K562 (cell line): ENCODE results near the gene P3H1. TPM values are rescaled to one million over a fixed set of nuclear protein-coding genes. Genes with fewer than 3 reads are reported as not detected.

Experiments used
- ATAC-seq: fragments of 200-7000 bp; cut with Tn5 transposase; 3 replicates; pipeline ENCODE4 v1.9.1; 2020; ENCODE audit warnings: moderate library complexity
- BruUV-seq: library from RNA; stranded (reverse); fragments of 400-500 nt; replicated peaks from 2 replicates; lab custom pipeline; 2021; lab: Mats Ljungman, UMichigan
- CTCF ChIA-PET: fragments of 300-600 bp; formaldehyde crosslinking; extraction: SDS; loops from one replicate; lab custom pipeline; 2021; ENCODE audit warnings: low intra/inter-chr PET ratio; lab: Yijun Ruan, JAX
- POLR2A ChIA-PET: fragments of 300-600, 350-650 bp; sonication (Branson Sonifier 250); formaldehyde crosslinking; extraction: SDS; loops from one replicate; lab custom pipeline; 2021; ENCODE audit warnings: antibody characterized with exemption, inconsistent platforms; lab: Yijun Ruan, JAX
- DNase-seq, 4 experiments: peaks; one replicate each; pipeline versions ENCODE4 v3.0.0 to v3.0.0-alpha.2; 2011 to 2018; ENCODE audit warnings: low spot score in 3 of 4, mixed read lengths in 3 of 4; ENCODE audit errors: extremely low read depth in 1 of 4
- FAIRE-seq: peaks from 2 replicates; lab custom pipeline; 2011; peaks lifted over from hg19 to GRCh38; lab: Jason Lieb, UNC
- H2AFZ ChIP-seq: 2 replicates; pipeline ENCODE4 v1.6.0; 2011; ENCODE audit warnings: low read depth, low read length, control low read depth, inconsistent platforms
- H3K27ac ChIP-seq: fragments of 200-600 bp; 3 replicates; pipeline ENCODE4 v1.8.0; 2011; ENCODE audit warnings: low read depth, mild to moderate bottlenecking, control low read depth, inconsistent platforms, low read length, moderate library complexity, mixed read lengths; ENCODE audit errors: extremely low read depth
- H3K27me3 ChIP-seq, 2 experiments: fragments of 300-600 bp in 1 of 2; 2 replicates in 1 of 2; 3 replicates in 1 of 2; pipeline versions ENCODE4 v1.6.0 to v1.8.0; 2011; ENCODE audit warnings: inconsistent platforms in 2 of 2, low read length in 2 of 2, mild to moderate bottlenecking in 1 of 2, mixed read lengths in 1 of 2, moderate library complexity in 1 of 2; ENCODE audit not compliant: control insufficient read depth in 2 of 2, insufficient read depth in 2 of 2
- H3K36me3 ChIP-seq: fragments of 300-600 bp; 3 replicates; pipeline ENCODE4 v1.8.0; 2011; ENCODE audit warnings: mild to moderate bottlenecking, low read length, inconsistent platforms; ENCODE audit not compliant: control insufficient read depth, insufficient read depth
- H3K4me1 ChIP-seq, 2 experiments: fragments of 200-600 bp in 1 of 2; replicated peaks in 1 of 2; 2 replicates in 1 of 2; 3 replicates in 1 of 2; pipeline versions ENCODE4 v1.5.1 to v1.8.0; 2011; ENCODE audit warnings: inconsistent platforms in 2 of 2, low read length in 2 of 2, mild to moderate bottlenecking in 1 of 2, mixed read lengths in 1 of 2, moderate library complexity in 1 of 2; ENCODE audit not compliant: control insufficient read depth in 2 of 2, insufficient read depth in 2 of 2
- H3K4me2 ChIP-seq: 2 replicates; pipeline ENCODE4 v1.6.1; 2011; ENCODE audit warnings: low read length, control low read depth, inconsistent platforms, mixed read lengths; ENCODE audit not compliant: insufficient read depth
- H3K4me3 ChIP-seq: fragments of 200-600 bp; sonication (generic), shearing (Covaris generic); 2 replicates; pipeline ENCODE4 v1.5.1; 2016; ENCODE audit warnings: control low read depth, inconsistent platforms
- H3K79me2 ChIP-seq: fragments of 200-600 bp; 3 replicates; pipeline ENCODE4 v1.8.0; 2011; ENCODE audit warnings: low read length, inconsistent platforms; ENCODE audit not compliant: control insufficient read depth, insufficient read depth
- H3K9ac ChIP-seq, 2 experiments: 2 replicates each; pipeline versions ENCODE4 v1.6.0 to v1.6.1; 2011; ENCODE audit warnings: low read depth in 2 of 2, low read length in 2 of 2, control low read depth in 1 of 2, inconsistent platforms in 1 of 2, mild to moderate bottlenecking in 1 of 2, mixed read lengths in 1 of 2; ENCODE audit not compliant: insufficient read depth in 1 of 2
- H3K9me1 ChIP-seq: one replicate; pipeline ENCODE4 v1.6.0; 2011; ENCODE audit warnings: inconsistent platforms, mild to moderate bottlenecking, low read length, moderate library complexity; ENCODE audit not compliant: control insufficient read depth, insufficient read depth
- H3K9me3 ChIP-seq: replicated peaks from 2 replicates; pipeline ENCODE4 v1.5.1; 2011; ENCODE audit warnings: low read depth, low read length, inconsistent platforms; ENCODE audit not compliant: control insufficient read depth, insufficient read depth
- H4K20me1 ChIP-seq: replicated peaks from 2 replicates; pipeline ENCODE4 v1.6.1; 2011; ENCODE audit warnings: low read length, inconsistent platforms, mixed read lengths; ENCODE audit not compliant: control insufficient read depth, insufficient read depth
- CREBBP ChIP-seq: IDR thresholded peaks from one replicate; pipeline ENCODE4 v1.6.1; 2012; ENCODE audit warnings: low read depth, mild to moderate bottlenecking, control low read depth, inconsistent platforms, low read length
- HLTF ChIP-seq: fragments of 450-650 bp; IDR thresholded peaks from 2 replicates; pipeline ENCODE4 v1.6.1; 2016
- KLF16 ChIP-seq: IDR thresholded peaks from 2 replicates; pipeline ENCODE4 v1.6.1; 2016; ENCODE audit warnings: antibody characterized with exemption
- MTF1 ChIP-seq: fragments of 250-450 bp; sonication (Bioruptor Pico); IDR thresholded peaks from 2 replicates; pipeline ENCODE4 v1.9.0; 2021; ENCODE audit warnings: moderate library complexity, mild to moderate bottlenecking, inconsistent platforms, borderline replicate concordance
- NUFIP1 ChIP-seq: fragments of 450-650 bp; IDR thresholded peaks from 2 replicates; pipeline ENCODE4 v1.6.1; 2018; ENCODE audit not compliant: partially characterized antibody
- RBM14 ChIP-seq: fragments of 200-400 bp; formaldehyde crosslinking; IDR thresholded peaks from 2 replicates; pipeline ENCODE4 v1.6.1; 2018; ENCODE audit warnings: low read depth, mild to moderate bottlenecking, low read length, moderate library complexity, borderline replicate concordance; ENCODE audit not compliant: insufficient read depth
- SMC3 ChIP-seq: conservative IDR thresholded peaks from 2 replicates; pipeline ENCODE4 v1.6.1; 2011; ENCODE audit warnings: low read depth, low read length, improper control_type of control experiment; ENCODE audit not compliant: insufficient read depth
- SOX6 ChIP-seq: fragments of 450-650 bp; IDR thresholded peaks from 2 replicates; pipeline ENCODE4 v1.6.1; 2014; ENCODE audit warnings: mild to moderate bottlenecking
- ZMIZ1 ChIP-seq, 2 experiments: fragments of 150-350 bp in 1 of 2; IDR thresholded peaks; 2 replicates each; pipeline ENCODE4 v1.6.1; 2012 to 2016; ENCODE audit warnings: low read depth in 2 of 2, low read length in 2 of 2, mild to moderate bottlenecking in 1 of 2, moderate library complexity in 1 of 2
- ZNF197 ChIP-seq: fragments of 200-800 bp; sonication (Bioruptor generic); IDR thresholded peaks from 2 replicates; pipeline ENCODE4 v1.6.1; 2016; ENCODE audit warnings: low read depth, missing genetic modification characterization, missing compliant biosample characterization
- ZNF830 ChIP-seq: fragments of 250-450 bp; sonication (Bioruptor Pico); IDR thresholded peaks from 2 replicates; pipeline ENCODE4 v1.5.0; 2021; ENCODE audit warnings: mild to moderate bottlenecking
- WGBS: fragments of 100-300 bp; shearing (Covaris generic); methylation state at CpG from one replicate; pipeline ENCODE4 v1.1.6; 2016; ENCODE audit warnings: low coverage, mixed read lengths; ENCODE audit not compliant: insufficient coverage; ENCODE audit errors: missing lambda C conversion rate; 5-methylcytosine and 5-hydroxymethylcytosine counted together
- in situ Hi-C: fragments of 300-500 bp; cut with MboI; formaldehyde crosslinking; loops from 4 replicates; pipeline ENCODE4 v1.15.0; 2018; ENCODE audit warnings: inconsistent platforms, mixed read lengths
- intact Hi-C: fragments of 100-400 bp; cut with micrococcal nuclease; formaldehyde crosslinking; loops from 2 replicates; pipeline ENCODE4 v1.14.2; 2022
- polyA plus RNA-seq, 8 experiments: library from polyadenylated mRNA; depleted of rRNA in 4 of 8; stranded (reverse) in 5 of 8; unstranded in 3 of 8; fragments of >200 nt; fragmentation: Nextera tagmentation in 2 of 8; fragmentation: Illumina TruSeq in 1 of 8; extraction: Ambion mirVana in 2 of 8; extraction: Trizol in 1 of 8; gene quantifications; 2 replicates each; pipeline versions ENCODE4 v1.2.1 to v1.2.3, GENCODE V29; 2011 to 2014; ENCODE audit warnings: inconsistent platforms in 1 of 8, missing spikeins in 1 of 8
- total RNA-seq, 7 experiments: library from RNA; depleted of rRNA in 6 of 7; stranded (reverse); fragments of >200 nt in 6 of 7; fragmentation: Illumina TruSeq in 2 of 7; extraction: Trizol in 2 of 7; gene quantifications; 2 replicates each; pipeline versions ENCODE4 v1.2.1 to v1.2.3, GENCODE V29; 2011 to 2021; ENCODE audit warnings: low replicate concordance in 1 of 7
- TF ChIP-seq, protein P1 (sequence below): sonication (generic); formaldehyde crosslinking; IDR thresholded peaks from 2 replicates; pipeline ENCODE4 v1.8.0; 2023; ENCODE audit warnings: mild to moderate bottlenecking, missing genetic modification reagents
- TF ChIP-seq, protein P2 (sequence below), 2 experiments: IDR thresholded peaks; 2 replicates each; pipeline ENCODE4 v1.6.1; 2012; ENCODE audit warnings: improper control_type of control experiment in 2 of 2, low read depth in 2 of 2, low read length in 2 of 2, borderline replicate concordance in 1 of 2

The P3H1 gene
- total and polyA plus RNA-seq, 9 of the 15 experiments (the other 6 are each of a cell fraction or from before 2014, with no cell fraction given), result 1.7 to 81.7 (median 45.7) TPM

DNA sequence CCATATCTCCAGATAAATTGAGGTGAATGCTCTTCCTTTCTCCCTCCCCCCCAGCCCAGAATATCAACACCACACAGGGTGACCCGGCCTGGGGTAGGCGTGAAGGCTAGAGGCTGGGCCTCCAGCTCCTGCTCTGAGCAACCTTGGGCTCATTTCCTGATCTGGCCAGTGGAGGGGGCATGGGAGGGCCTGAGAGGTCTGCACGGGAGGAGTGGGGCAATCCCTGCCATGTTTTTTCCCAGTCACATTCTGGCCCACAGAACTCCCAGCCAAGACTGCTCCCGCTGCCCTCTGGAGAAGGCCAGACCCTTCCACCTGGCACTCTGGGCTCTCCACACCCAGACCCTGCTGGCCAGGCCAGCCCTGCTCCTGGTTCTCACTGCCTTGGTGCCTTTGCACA is 30.7 kb downstream of the P3H1 start:
- Histone ChIP-seq H3K4me2 (no peak overlapping the region), H3K4me1 (peaks cover 0 to 45% of the 10 kb centered on the region in 2 experiments; a peak in 3 of 5 replicates), H3K9me3 (no peaks in the 10 kb centered on the region), H3K4me3 (no peak overlapping the region), H3K9ac (peak overlapping the region in 1 of 2 experiments; percentile 75; a peak in 2 of 4 replicates), H3K27ac (no peak overlapping the region), H3K79me2 (no peaks in the 10 kb centered on the region), H3K27me3 (peaks cover 7 to 49% of the 10 kb centered on the region in 2 experiments; a peak in 4 of 5 replicates), H2AFZ (peak overlapping the region; percentile 76; the same call in 1 of the 2 replicates), H3K9me1 (peaks cover 5% of the 10 kb centered on the region), H3K36me3 (no peaks in the 10 kb centered on the region), H4K20me1 (peaks cover 5% of the 10 kb centered on the region; the same call in 1 of the 2 replicates)
- 1% methylated on average over 4 of the region's 4 CpGs for WGBS
- FAIRE-seq (peak; percentile 83), ATAC-seq (peak; percentile 90), DNase-seq (peak; percentile 69 to 81 (median 77))
- ChIA-PET CTCF (interaction anchor here (0.8 kb wide), 1 partner anchor 158 kb away, joined by 6 read pairs; no protein-coding TSS in a partner anchor), POLR2A (interaction anchor here (0.7 to 2.0 kb wide), 3 partner anchors 9 to 686 kb away, joined by 3 to 14 read pairs (median 3); no protein-coding TSS in a partner anchor)
- no TSS peak for BruUV-seq
- in situ Hi-C loops (loop anchor here (25.0 kb wide), 1 partner anchor 149 kb away; no protein-coding TSS in a partner anchor), intact Hi-C loops (loop anchor here (10.0 kb wide), 2 partner anchors 391 to 591 kb away; no protein-coding TSS in a partner anchor)
- TF ChIP-seq SOX6 (no peak), RBM14 (no peak; the same call in 1 of the 2 replicates), KLF16 (0 out of 2 replicates have a peak, but pooled peaks have one; percentile 36), MTF1 (no peak), NUFIP1 (no peak), ZNF197 (CRISPR knock-in tag) (no peak), ZMIZ1 (IDR thresholded peaks at IDR 0.05; ENCODE audit: low read depth in 2 of 2, low read length in 2 of 2) (no peak), CREBBP (no peak), ZNF830 (CRISPR knock-in tag) (no peak), HLTF (no peak), SMC3 (peak; percentile 53)
- TF ChIP-seq, protein P1, sequence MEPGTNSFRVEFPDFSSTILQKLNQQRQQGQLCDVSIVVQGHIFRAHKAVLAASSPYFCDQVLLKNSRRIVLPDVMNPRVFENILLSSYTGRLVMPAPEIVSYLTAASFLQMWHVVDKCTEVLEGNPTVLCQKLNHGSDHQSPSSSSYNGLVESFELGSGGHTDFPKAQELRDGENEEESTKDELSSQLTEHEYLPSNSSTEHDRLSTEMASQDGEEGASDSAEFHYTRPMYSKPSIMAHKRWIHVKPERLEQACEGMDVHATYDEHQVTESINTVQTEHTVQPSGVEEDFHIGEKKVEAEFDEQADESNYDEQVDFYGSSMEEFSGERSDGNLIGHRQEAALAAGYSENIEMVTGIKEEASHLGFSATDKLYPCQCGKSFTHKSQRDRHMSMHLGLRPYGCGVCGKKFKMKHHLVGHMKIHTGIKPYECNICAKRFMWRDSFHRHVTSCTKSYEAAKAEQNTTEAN (CRISPR knock-in tag), result no peak
- TF ChIP-seq, protein P2, sequence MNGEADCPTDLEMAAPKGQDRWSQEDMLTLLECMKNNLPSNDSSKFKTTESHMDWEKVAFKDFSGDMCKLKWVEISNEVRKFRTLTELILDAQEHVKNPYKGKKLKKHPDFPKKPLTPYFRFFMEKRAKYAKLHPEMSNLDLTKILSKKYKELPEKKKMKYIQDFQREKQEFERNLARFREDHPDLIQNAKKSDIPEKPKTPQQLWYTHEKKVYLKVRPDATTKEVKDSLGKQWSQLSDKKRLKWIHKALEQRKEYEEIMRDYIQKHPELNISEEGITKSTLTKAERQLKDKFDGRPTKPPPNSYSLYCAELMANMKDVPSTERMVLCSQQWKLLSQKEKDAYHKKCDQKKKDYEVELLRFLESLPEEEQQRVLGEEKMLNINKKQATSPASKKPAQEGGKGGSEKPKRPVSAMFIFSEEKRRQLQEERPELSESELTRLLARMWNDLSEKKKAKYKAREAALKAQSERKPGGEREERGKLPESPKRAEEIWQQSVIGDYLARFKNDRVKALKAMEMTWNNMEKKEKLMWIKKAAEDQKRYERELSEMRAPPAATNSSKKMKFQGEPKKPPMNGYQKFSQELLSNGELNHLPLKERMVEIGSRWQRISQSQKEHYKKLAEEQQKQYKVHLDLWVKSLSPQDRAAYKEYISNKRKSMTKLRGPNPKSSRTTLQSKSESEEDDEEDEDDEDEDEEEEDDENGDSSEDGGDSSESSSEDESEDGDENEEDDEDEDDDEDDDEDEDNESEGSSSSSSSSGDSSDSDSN (IDR thresholded peaks at IDR 0.05; ENCODE audit: borderline replicate concordance in 1 of 2, low read depth in 2 of 2, low read length in 2 of 2), result 0 out of 4 replicates have a peak, but pooled peaks of 1 of the 2 experiments have one; percentile 31
